GM18517 (cell line): ENCODE data around the gene LSM3.

Source experiments
- ATAC-seq: cut with Tn5 transposase; IDR thresholded peaks from one replicate; pipeline ENCODE4 v1.9.1; 2021; ENCODE audit warnings: mild to moderate bottlenecking, moderate library complexity; ENCODE audit not compliant: unreplicated experiment

The LSM3 gene

DNA sequence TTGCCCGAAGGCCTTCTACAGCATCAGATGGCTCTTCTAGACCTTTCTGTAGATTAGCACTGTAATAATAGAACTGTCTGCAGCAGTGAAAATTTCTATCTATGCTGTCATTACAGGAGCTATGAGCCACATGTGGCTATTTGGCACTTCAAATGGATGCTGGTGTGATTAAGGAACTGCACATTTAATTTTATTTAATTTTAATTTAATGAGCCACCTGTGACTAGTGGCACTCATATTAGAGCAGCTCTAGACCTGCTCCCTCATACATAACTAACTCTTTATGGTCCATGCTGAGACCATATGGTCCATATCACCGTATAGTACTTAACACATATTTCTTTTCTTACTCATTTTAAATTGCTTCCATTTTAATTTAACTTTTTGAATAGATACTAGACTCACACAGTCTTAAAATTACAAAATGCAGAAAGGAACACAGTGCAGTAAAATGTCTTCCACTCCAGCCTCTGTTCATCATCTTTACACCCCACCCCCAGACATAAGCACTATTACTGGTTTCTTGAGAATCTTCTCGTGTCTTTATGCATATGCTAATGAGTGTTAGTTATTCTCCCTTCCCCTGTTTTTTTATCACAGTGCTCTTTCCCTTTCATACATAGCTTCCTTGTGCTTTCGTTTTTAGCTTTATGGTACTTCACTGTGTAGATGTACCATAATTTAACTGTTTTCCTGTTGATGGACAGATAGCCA is 9.6 kb downstream of the LSM3 start:
- ATAC-seq = no peak

GRCh38 chr3:14194865-14195264 is 16.2 kb downstream of the LSM3 start:
- no peak for ATAC-seq

DNA sequence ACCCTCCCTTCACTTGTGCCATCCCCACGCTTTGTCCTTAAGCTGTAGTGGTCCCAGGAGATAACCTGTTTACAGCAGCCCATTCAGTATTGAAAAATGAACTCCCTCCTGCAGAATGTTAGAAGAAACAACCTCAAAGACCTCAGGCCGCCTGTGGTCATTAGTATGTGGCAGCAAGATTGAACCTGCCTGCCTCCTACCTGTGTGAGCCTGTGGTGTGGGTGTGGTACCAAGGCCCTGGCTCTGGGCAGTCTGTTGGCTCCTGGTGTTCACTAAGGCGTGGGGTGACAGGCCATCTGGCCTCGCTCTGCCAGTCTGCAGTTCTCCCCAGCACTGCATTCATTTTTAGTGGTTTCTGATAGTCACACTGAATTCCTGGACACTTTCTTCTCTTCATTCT is 21.0 kb downstream of the LSM3 start:
- ATAC-seq = no peak

DNA sequence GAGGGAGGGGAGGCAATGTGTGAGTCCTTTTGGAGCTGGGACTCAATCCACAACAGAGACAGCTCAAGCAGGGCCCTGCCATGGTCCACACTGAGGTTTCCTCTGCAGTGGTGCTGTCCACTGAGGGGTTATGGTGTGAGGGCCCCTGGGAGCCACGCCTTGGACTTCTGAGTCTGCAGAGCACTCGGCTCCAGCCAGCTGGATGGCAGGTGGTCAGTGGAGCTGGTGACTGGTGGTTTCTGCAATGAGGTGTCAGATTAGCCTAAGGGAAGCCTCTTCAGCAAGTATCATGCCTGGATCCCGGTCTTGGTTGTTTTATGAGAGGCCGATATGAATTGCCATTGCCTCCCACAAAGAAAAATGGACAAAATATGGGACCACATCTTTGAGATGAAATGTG is 21.7 kb downstream of the LSM3 start:
- ATAC-seq = no peak

DNA sequence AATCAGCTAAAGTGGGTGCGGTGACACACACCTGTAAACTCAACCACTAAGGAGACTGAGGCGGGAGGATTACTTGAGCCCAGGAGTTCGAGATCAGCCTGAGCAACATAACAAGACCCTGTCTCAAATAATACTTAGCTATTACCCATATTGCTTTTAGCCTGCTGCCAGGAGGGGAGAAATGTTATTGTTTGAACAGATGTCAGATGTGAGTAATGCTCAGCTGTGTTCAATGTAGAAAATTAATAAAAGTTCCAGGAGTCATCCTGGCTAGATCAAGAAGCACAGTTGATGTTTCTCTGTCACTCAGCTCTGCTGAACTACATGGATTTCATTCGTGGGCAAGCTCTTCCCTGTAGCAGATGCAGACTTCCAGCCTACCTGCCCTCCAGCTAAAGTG is 22.2 kb downstream of the LSM3 start:
- ATAC-seq = no peak

GRCh38 chr3:14201940-14202684 is 23.5 kb downstream of the LSM3 start:
- ATAC-seq = no peak

DNA sequence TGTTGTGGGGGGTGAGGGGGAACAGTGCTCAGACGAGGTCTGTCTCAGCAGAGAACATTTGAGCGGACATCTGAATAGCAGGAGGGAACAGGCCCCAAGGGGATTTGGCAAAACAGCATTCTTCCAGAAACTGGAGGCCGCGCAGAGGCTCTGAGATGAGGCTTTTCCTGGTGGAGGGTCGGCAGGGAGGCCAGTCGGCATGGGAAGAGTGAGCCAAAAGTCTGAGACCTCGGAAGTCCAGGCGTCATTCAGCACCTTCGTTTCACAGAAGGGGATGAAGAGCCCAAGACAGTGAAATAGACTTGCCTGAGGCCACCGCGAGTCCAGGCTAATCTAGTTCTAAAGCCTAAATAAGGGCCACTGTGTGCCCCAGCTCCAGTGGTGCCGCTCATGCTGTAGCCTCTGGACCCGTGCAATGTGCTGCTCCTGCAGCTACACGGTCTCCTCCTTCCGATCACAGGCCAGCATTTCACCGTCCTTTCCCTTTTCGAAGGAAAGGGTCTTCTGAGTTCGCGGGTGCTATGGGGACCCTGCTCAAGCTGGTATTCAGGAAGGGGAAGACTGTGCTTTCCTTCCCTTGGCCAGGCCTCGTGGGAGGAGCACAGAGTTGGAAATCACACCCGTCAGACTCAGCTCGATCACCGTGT is 24.4 kb downstream of the LSM3 start:
- ATAC-seq = no peak

- ATAC-seq = no peak
Measured at GRCh38 chr3:14203521-14204079, 25.0 kb downstream of the LSM3 start.

- ATAC-seq = no peak
Measured at GRCh38 chr3:14204515-14205284, 26.1 kb downstream of the LSM3 start.

DNA sequence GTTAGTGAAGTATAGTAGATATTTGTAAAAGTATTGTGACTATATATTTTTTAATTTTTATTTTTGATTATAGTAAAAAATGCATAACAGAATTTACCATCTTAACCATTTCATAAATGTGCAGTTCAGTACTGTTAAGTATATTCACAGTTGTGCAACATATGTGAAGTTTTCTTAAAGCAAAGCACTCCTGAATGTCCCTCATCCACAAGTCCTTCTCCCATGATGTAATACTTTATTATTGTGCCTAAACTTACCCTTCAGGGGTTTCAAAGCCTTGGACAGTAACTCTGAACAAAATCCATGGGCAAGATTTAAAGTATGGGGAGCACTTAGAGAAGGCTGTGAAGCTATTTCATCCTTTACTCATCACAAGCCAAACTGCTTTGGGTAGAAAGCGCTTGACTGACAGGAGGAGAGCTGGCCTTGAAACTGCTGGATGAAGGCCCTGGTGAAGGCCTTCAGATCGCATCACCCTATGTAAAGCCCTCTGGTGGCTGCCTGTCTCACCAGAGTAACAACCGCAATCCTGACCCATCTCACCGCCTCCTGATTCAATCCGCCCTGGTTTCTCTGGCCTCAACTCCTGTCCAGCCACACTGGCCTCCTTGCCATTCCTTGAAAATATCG is 28.0 kb downstream of the LSM3 start:
- no peak for ATAC-seq

GRCh38 chr3:14208168-14208567 is 29.6 kb downstream of the LSM3 start:
- ATAC-seq = no peak

- ATAC-seq = no peak
Measured at GRCh38 chr3:14208977-14209394, 30.4 kb downstream of the LSM3 start.

DNA sequence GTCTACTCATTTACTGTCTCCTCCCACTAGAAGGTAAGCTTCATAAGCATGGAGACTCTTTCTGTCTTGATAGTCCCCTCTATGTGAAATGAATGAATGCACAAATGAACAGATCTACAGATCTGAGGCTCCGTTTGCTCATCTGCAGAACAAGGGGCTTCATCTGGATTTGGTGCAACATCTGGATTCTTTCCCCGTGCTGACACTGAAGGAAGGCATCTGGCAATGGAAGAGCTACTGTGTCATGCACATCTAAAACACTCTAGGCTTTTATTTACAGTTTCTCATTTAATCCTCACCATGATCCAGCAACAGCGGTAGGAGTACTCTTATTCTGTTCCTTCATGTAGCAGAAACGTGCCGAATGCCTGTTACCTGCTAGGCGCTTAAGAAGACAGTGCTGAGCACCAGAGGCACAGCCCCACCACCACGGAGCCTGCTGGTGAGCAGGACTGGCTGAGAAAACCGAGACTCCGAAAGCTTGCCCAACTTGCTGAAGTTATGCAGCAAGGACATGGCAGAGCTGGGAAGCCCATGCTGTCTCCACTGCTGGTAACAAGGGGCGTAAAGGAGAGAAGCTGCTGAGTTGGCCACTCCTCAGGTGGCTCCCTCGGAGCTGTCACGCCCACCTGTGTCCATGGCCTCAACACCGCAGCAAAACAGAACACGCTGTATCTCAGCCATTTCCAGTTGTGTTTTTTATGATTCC is 31.1 kb downstream of the LSM3 start:
- no peak for ATAC-seq

GRCh38 chr3:14210290-14210688 is 31.7 kb downstream of the LSM3 start:
- no peak for ATAC-seq

- ATAC-seq = no peak
Measured at GRCh38 chr3:14210843-14211594, 32.4 kb downstream of the LSM3 start.

DNA sequence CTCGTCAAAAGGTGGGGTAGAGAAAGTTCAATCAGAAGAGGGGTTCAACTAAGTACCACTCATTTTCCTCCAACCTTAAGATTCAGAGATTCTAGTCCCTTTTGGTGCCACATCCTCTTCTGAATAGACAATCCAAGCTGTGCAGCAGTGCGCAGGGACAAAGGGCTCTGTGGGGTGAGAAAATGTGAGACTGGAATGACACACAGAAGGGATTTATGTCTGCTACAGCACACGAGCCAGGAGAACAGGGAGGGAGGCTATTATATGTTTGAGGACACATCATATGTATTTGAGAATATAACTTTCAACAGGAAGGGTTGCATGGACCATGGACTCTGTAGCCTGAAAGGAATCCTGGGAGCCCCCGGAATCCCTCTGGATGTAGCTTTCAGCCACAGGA is 33.0 kb downstream of the LSM3 start:
- no peak for ATAC-seq

- no peak for ATAC-seq
Measured at GRCh38 chr3:14212032-14212431, 33.4 kb downstream of the LSM3 start.

DNA sequence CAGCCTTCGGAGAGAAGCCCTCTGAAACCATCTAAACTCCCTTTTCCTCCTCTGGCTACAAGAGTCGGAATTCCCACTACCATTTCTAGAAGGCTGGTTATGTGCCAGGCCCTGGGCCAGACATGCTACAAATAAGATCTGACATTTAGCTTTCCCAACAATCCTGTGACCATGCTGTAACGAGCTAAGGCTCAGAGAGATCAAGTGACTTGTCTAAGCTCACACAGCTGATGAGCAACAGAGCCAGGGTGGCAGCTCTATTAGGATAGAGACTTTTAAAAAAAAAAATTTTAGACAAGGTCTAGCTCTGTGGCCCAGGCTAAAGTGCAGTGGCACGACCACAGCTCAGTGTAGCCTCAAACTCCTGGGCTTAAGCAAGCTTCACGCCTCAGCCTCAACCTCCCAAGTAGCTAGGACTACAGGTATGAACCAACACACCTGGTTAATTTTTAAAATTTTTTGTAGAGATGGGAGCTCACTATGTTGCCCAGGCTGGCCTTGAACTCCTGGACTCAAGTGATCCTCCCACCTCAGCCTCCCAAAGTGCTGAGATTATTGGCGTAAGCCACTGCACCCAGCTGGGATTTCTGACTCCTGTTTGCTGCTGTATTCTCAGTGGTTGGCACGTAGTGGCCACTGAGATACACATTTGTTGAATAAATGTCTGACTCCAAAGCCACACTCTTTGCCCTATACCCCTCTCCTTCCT is 34.6 kb downstream of the LSM3 start:
- ATAC-seq = no peak

- no peak for ATAC-seq
Measured at GRCh38 chr3:14214764-14215163, 36.1 kb downstream of the LSM3 start.
